WTC11 (cell line): ENCODE data around the gene TRABD.

ENCODE experiments used
- ESRRA ChIP-seq: sonication (generic); formaldehyde crosslinking; IDR thresholded peaks from 2 replicates; pipeline ENCODE4 v1.8.1; 2022; ENCODE audit warnings: mild to moderate bottlenecking, missing genetic modification reagents, borderline replicate concordance
- FOXJ3 ChIP-seq: sonication (generic); formaldehyde crosslinking; IDR thresholded peaks from 2 replicates; pipeline ENCODE4 v1.9.0; 2021; ENCODE audit warnings: missing genetic modification reagents, mild to moderate bottlenecking, borderline replicate concordance
- HMGXB4 ChIP-seq: sonication (generic); formaldehyde crosslinking; IDR thresholded peaks from 2 replicates; pipeline ENCODE4 v1.8.1; 2023; ENCODE audit warnings: mild to moderate bottlenecking, moderate library complexity, missing genetic modification reagents
- MAX ChIP-seq: sonication (generic); formaldehyde crosslinking; IDR thresholded peaks from 2 replicates; pipeline ENCODE4 v1.8.0; 2022; ENCODE audit warnings: mild to moderate bottlenecking, missing genetic modification reagents
- NR1H2 ChIP-seq: sonication (generic); formaldehyde crosslinking; IDR thresholded peaks from 2 replicates; pipeline ENCODE4 v1.9.0; 2021; ENCODE audit warnings: mild to moderate bottlenecking, moderate library complexity, missing genetic modification reagents
- PRDM15 ChIP-seq: sonication (generic); formaldehyde crosslinking; IDR thresholded peaks from 2 replicates; pipeline ENCODE4 v1.8.0; 2022; ENCODE audit warnings: missing genetic modification reagents
- TEAD4 ChIP-seq: sonication (generic); formaldehyde crosslinking; IDR thresholded peaks from 2 replicates; pipeline ENCODE4 v1.8.0; 2022; ENCODE audit warnings: mild to moderate bottlenecking, missing genetic modification reagents
- ZNF232 ChIP-seq: sonication (generic); formaldehyde crosslinking; IDR thresholded peaks from 2 replicates; pipeline ENCODE4 v1.8.0; 2022; ENCODE audit warnings: mild to moderate bottlenecking, missing genetic modification reagents
- ZNF263 ChIP-seq: sonication (generic); formaldehyde crosslinking; IDR thresholded peaks from 2 replicates; pipeline ENCODE4 v1.8.1; 2022; ENCODE audit warnings: low read depth, mild to moderate bottlenecking, moderate library complexity, missing genetic modification reagents
- TF ChIP-seq, protein P1 (sequence below): fragments of 200-600 bp; IDR thresholded peaks from 2 replicates; pipeline ENCODE4 v1.8.0; 2022; ENCODE audit warnings: antibody characterized with exemption
- TF ChIP-seq, protein P2 (sequence below): sonication (generic); formaldehyde crosslinking; IDR thresholded peaks from 2 replicates; pipeline ENCODE4 v1.8.1; 2023; ENCODE audit warnings: mild to moderate bottlenecking, missing genetic modification reagents, moderate library complexity
- TF ChIP-seq, protein P3 (sequence below): fragments of 250-450 bp; sonication (Bioruptor Pico); IDR thresholded peaks from 2 replicates; pipeline ENCODE4 v2.1.2; 2022; ENCODE audit warnings: mild to moderate bottlenecking, moderate library complexity
- TF ChIP-seq, protein P4 (sequence below): sonication (generic); formaldehyde crosslinking; IDR thresholded peaks from 2 replicates; pipeline ENCODE4 v1.8.0; 2023; ENCODE audit warnings: missing genetic modification reagents, mild to moderate bottlenecking, borderline replicate concordance
- TF ChIP-seq, protein P5 (sequence below): sonication (generic); formaldehyde crosslinking; IDR thresholded peaks from 2 replicates; pipeline ENCODE4 v1.8.0; 2022; ENCODE audit warnings: mild to moderate bottlenecking, missing genetic modification reagents

- TF ChIP-seq TEAD4 (no peak), MAX (CRISPR knock-in tag) (no peak), ZNF263 (CRISPR knock-in tag) (no peak), NR1H2 (CRISPR knock-in tag) (no peak), ESRRA (no peak), HMGXB4 (CRISPR knock-in tag) (no peak), FOXJ3 (no peak), PRDM15 (CRISPR knock-in tag) (no peak), ZNF232 (CRISPR knock-in tag) (no peak)
- TF ChIP-seq, protein P1, sequence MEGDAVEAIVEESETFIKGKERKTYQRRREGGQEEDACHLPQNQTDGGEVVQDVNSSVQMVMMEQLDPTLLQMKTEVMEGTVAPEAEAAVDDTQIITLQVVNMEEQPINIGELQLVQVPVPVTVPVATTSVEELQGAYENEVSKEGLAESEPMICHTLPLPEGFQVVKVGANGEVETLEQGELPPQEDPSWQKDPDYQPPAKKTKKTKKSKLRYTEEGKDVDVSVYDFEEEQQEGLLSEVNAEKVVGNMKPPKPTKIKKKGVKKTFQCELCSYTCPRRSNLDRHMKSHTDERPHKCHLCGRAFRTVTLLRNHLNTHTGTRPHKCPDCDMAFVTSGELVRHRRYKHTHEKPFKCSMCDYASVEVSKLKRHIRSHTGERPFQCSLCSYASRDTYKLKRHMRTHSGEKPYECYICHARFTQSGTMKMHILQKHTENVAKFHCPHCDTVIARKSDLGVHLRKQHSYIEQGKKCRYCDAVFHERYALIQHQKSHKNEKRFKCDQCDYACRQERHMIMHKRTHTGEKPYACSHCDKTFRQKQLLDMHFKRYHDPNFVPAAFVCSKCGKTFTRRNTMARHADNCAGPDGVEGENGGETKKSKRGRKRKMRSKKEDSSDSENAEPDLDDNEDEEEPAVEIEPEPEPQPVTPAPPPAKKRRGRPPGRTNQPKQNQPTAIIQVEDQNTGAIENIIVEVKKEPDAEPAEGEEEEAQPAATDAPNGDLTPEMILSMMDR, result peak; percentile 28; the same call in 1 of the 2 replicates
- TF ChIP-seq, protein P2, sequence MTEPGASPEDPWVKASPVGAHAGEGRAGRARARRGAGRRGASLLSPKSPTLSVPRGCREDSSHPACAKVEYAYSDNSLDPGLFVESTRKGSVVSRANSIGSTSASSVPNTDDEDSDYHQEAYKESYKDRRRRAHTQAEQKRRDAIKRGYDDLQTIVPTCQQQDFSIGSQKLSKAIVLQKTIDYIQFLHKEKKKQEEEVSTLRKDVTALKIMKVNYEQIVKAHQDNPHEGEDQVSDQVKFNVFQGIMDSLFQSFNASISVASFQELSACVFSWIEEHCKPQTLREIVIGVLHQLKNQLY (CRISPR knock-in tag), result no peak
- TF ChIP-seq, protein P3, sequence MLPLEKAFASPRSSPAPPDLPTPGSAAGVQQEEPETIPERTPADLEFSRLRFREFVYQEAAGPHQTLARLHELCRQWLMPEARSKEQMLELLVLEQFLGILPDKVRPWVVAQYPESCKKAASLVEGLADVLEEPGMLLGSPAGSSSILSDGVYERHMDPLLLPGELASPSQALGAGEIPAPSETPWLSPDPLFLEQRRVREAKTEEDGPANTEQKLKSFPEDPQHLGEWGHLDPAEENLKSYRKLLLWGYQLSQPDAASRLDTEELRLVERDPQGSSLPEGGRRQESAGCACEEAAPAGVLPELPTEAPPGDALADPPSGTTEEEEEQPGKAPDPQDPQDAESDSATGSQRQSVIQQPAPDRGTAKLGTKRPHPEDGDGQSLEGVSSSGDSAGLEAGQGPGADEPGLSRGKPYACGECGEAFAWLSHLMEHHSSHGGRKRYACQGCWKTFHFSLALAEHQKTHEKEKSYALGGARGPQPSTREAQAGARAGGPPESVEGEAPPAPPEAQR (CRISPR knock-in tag), result no peak
- TF ChIP-seq, protein P4, sequence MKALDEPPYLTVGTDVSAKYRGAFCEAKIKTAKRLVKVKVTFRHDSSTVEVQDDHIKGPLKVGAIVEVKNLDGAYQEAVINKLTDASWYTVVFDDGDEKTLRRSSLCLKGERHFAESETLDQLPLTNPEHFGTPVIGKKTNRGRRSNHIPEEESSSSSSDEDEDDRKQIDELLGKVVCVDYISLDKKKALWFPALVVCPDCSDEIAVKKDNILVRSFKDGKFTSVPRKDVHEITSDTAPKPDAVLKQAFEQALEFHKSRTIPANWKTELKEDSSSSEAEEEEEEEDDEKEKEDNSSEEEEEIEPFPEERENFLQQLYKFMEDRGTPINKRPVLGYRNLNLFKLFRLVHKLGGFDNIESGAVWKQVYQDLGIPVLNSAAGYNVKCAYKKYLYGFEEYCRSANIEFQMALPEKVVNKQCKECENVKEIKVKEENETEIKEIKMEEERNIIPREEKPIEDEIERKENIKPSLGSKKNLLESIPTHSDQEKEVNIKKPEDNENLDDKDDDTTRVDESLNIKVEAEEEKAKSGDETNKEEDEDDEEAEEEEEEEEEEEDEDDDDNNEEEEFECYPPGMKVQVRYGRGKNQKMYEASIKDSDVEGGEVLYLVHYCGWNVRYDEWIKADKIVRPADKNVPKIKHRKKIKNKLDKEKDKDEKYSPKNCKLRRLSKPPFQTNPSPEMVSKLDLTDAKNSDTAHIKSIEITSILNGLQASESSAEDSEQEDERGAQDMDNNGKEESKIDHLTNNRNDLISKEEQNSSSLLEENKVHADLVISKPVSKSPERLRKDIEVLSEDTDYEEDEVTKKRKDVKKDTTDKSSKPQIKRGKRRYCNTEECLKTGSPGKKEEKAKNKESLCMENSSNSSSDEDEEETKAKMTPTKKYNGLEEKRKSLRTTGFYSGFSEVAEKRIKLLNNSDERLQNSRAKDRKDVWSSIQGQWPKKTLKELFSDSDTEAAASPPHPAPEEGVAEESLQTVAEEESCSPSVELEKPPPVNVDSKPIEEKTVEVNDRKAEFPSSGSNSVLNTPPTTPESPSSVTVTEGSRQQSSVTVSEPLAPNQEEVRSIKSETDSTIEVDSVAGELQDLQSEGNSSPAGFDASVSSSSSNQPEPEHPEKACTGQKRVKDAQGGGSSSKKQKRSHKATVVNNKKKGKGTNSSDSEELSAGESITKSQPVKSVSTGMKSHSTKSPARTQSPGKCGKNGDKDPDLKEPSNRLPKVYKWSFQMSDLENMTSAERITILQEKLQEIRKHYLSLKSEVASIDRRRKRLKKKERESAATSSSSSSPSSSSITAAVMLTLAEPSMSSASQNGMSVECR (CRISPR knock-in tag), result no peak
- TF ChIP-seq, protein P5, sequence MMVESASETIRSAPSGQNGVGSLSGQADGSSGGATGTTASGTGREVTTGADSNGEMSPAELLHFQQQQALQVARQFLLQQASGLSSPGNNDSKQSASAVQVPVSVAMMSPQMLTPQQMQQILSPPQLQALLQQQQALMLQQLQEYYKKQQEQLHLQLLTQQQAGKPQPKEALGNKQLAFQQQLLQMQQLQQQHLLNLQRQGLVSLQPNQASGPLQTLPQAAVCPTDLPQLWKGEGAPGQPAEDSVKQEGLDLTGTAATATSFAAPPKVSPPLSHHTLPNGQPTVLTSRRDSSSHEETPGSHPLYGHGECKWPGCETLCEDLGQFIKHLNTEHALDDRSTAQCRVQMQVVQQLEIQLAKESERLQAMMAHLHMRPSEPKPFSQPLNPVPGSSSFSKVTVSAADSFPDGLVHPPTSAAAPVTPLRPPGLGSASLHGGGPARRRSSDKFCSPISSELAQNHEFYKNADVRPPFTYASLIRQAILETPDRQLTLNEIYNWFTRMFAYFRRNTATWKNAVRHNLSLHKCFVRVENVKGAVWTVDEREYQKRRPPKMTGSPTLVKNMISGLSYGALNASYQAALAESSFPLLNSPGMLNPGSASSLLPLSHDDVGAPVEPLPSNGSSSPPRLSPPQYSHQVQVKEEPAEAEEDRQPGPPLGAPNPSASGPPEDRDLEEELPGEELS (CRISPR knock-in tag), result no peak
Observed at GRCh38 chr22:50141891-50142363, 43.8 kb upstream of the TRABD start.
